ENCODE data around the gene RPA1. TPM values are rescaled to one million over a fixed set of nuclear protein-coding genes. Genes with fewer than 3 reads are reported as not detected.
A peak's percentile ranks its signal among the peaks of the same experiment; 100 is the strongest.

Gene RPA1
- total RNA-seq, 1 experiment from 2014 or later = 201 TPM

DNA sequence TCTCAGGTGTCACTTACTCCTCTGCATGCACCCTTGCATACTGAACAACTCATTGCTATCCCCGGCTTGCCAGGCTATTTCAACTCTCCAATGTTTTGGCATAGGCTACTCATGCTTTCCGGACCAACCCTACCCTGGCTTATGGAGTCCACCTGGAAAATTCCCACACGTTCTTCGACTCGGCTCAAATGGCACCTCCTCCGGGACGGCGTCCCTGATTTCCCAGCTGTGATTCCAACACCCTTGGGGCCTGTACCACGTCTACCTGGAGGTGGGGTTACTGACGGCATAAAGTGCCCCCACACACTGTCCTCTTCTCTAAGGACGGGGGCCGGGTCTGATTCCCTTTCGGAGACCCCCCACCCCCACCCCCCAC lies 601 bp upstream of the RPA1 start:
- peak overlapping the region; percentile 96 for H3K4me3 ChIP-seq
- peaks cover 63% of the 10 kb centered on the region for H3K79me2 ChIP-seq (ENCODE audit: low read depth)
- no peaks in the 10 kb centered on the region for H3K9me3 ChIP-seq (ENCODE audit: insufficient read depth, low read depth)
- intact Hi-C loops (cut with micrococcal nuclease; ENCODE audit: unreplicated experiment) = loop anchor here (2.0 kb wide), 1 partner anchor 112 kb away; no protein-coding TSS in a partner anchor
- no peak overlapping the region for H3K27ac ChIP-seq
- H3K36me3 ChIP-seq (ENCODE audit: low read depth) = peaks cover 12% of the 10 kb centered on the region; the same call in 1 of the 2 replicates
- peaks cover 19% of the 10 kb centered on the region for H3F3A ChIP-seq (ENCODE audit: insufficient read depth, low read depth)
- TSS peak; percentile 46 for BruUV-seq (replicated peaks)
- H3K9me2 ChIP-seq (ENCODE audit: insufficient read depth) = no peaks in the 10 kb centered on the region
- H4K20me1 ChIP-seq (ENCODE audit: insufficient read depth) = no peaks in the 10 kb centered on the region
- no peak for TF ChIP-seq EZH2 (IDR thresholded peaks at IDR 0.05; ENCODE audit: low read depth)
- TF ChIP-seq, protein P1, sequence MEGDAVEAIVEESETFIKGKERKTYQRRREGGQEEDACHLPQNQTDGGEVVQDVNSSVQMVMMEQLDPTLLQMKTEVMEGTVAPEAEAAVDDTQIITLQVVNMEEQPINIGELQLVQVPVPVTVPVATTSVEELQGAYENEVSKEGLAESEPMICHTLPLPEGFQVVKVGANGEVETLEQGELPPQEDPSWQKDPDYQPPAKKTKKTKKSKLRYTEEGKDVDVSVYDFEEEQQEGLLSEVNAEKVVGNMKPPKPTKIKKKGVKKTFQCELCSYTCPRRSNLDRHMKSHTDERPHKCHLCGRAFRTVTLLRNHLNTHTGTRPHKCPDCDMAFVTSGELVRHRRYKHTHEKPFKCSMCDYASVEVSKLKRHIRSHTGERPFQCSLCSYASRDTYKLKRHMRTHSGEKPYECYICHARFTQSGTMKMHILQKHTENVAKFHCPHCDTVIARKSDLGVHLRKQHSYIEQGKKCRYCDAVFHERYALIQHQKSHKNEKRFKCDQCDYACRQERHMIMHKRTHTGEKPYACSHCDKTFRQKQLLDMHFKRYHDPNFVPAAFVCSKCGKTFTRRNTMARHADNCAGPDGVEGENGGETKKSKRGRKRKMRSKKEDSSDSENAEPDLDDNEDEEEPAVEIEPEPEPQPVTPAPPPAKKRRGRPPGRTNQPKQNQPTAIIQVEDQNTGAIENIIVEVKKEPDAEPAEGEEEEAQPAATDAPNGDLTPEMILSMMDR (conservative IDR thresholded peaks at IDR 0.05) = no peak
- POLR2A ChIA-PET (ENCODE audit: unreplicated experiment) = interaction anchor here (0.5 to 1.4 kb wide), 8 partner anchors 9 to 556 kb away, joined by 3 to 11 read pairs (median 6); no protein-coding TSS in a partner anchor
- H3K4me1 ChIP-seq (replicated peaks; ENCODE audit: insufficient read depth) = peaks cover 18% of the 10 kb centered on the region
- no peaks in the 10 kb centered on the region for H3K27me3 ChIP-seq (ENCODE audit: insufficient read depth, low read depth)
- DNase-seq = no peak
- CTCF ChIA-PET = interaction anchor here (0.6 to 1.1 kb wide), 3 partner anchors 36 to 99 kb away, joined by 3 to 7 read pairs (median 3); no protein-coding TSS in a partner anchor
- peak overlapping the region; percentile 83 for H3K4me2 ChIP-seq
- peak overlapping the region; percentile 88 for H2AFZ ChIP-seq

DNA sequence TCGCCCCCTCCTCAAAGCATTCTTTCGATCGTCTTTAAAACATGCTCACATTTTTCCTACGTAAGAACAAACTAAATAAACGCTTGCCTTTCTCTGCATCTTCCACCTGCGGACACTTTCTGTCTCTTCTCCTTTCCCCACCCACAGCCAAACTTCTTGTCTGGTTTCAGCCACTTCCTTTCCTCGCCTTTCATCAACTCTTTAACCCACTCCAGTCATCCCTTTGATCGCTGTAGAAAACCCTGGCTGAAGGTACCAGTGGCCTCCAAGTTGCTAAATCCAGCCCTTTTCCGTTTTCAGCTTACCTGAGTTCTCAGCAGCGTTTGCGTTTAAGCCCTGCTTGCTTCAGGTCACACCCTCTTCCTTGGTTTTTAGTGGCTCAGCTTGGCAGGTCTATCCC lies 483 bp downstream of the RPA1 start:
- ChIA-PET POLR2A (ENCODE audit: unreplicated experiment) (interaction anchor here (0.7 to 1.4 kb wide), 3 partner anchors 43 to 114 kb away, joined by 3 to 11 read pairs (median 4); no protein-coding TSS in a partner anchor), CTCF (interaction anchor here (0.6 to 1.1 kb wide), 2 partner anchors 34 to 100 kb away, joined by 3 to 7 read pairs; no protein-coding TSS in a partner anchor)
- Histone ChIP-seq H3K9me2 (ENCODE audit: insufficient read depth) (no peaks in the 10 kb centered on the region), H3K4me2 (peak overlapping the region; percentile 96), H3K79me2 (ENCODE audit: low read depth) (peaks cover 72% of the 10 kb centered on the region), H3K4me3 (peak overlapping the region; percentile 96), H3K4me1 (replicated peaks; ENCODE audit: insufficient read depth) (peaks cover 18% of the 10 kb centered on the region), H3K27me3 (ENCODE audit: insufficient read depth, low read depth) (no peaks in the 10 kb centered on the region), H3K9me3 (ENCODE audit: insufficient read depth, low read depth) (no peaks in the 10 kb centered on the region), H3F3A (ENCODE audit: insufficient read depth, low read depth) (peaks cover 19% of the 10 kb centered on the region), H3K36me3 (ENCODE audit: low read depth) (peaks cover 7% of the 10 kb centered on the region; the same call in 1 of the 2 replicates), H2AFZ (peak overlapping the region; percentile 88), H4K20me1 (ENCODE audit: insufficient read depth) (peaks cover 6% of the 10 kb centered on the region; the same call in 1 of the 2 replicates), H3K27ac (peak overlapping the region; percentile 27; the same call in 1 of the 2 replicates)
- BruUV-seq (replicated peaks) = TSS peak; percentile 22
- no peak for TF ChIP-seq EZH2 (IDR thresholded peaks at IDR 0.05; ENCODE audit: low read depth)
- TF ChIP-seq, protein P1 (conservative IDR thresholded peaks at IDR 0.05) = no peak
- intact Hi-C loops (cut with micrococcal nuclease; ENCODE audit: unreplicated experiment) = no loop called here
- DNase-seq = peak; percentile 22 to 41

DNA sequence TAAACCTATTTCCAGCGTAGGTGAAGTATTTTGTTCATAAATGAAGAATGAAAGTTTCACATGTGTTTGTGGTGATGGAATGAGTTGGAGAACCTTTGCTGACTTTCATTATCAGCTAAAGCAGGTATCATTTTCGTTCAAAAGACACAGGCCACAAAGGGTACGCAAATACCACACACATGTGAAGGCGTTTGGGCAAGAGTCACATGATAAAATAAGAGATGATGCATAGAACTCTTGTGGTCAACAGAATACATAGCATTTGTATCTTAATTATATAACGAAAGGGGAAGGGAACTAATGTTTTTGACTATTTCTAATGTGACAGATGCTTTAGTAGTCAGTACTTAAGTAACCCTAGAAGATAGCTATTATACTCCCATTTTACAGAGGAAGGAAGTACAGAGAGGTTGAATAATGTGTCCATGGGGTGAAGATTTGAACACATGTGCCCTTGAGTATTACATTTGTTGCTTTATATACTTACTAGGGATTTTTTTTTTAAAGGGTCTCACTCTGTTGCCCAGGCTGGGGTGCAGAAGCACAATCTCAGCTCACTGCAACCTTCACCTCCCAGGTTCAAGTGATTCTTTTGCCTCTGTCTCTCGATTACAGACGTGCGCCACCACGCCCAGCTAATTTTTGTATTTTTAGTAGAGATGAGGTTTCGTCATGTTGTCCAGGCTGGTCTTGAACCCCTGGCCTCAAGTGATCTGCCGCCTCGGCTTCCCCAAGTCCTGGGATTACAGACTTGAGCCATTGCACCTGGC lies 4.8 kb downstream of the RPA1 start:
- no TSS peak for BruUV-seq (replicated peaks)
- Histone ChIP-seq H2AFZ (no peak overlapping the region), H3K27ac (no peak overlapping the region), H3K4me2 (no peak overlapping the region), H3F3A (ENCODE audit: insufficient read depth, low read depth) (peaks cover 11% of the 10 kb centered on the region), H3K36me3 (ENCODE audit: low read depth) (peaks cover 11% of the 10 kb centered on the region; the same call in 1 of the 2 replicates), H3K9me3 (ENCODE audit: insufficient read depth, low read depth) (no peaks in the 10 kb centered on the region), H3K9me2 (ENCODE audit: insufficient read depth) (no peaks in the 10 kb centered on the region), H3K4me3 (no peak overlapping the region), H3K27me3 (ENCODE audit: insufficient read depth, low read depth) (no peaks in the 10 kb centered on the region), H3K4me1 (replicated peaks; ENCODE audit: insufficient read depth) (peaks cover 9% of the 10 kb centered on the region; the same call in 1 of the 2 replicates), H3K79me2 (ENCODE audit: low read depth) (peaks cover 73% of the 10 kb centered on the region), H4K20me1 (ENCODE audit: insufficient read depth) (peaks cover 25% of the 10 kb centered on the region)
- ChIA-PET POLR2A (ENCODE audit: unreplicated experiment) (no interaction called here), CTCF (no interaction called here)
- no peak for DNase-seq
- TF ChIP-seq, protein P1 (conservative IDR thresholded peaks at IDR 0.05) = no peak
- TF ChIP-seq EZH2 (IDR thresholded peaks at IDR 0.05; ENCODE audit: low read depth) = no peak
- intact Hi-C loops (cut with micrococcal nuclease; ENCODE audit: unreplicated experiment) = no loop called here

All from PC-9 (cell line).